Endodermal cell (in vitro differentiated cells): ENCODE data around the gene PTGR3. TPM values are rescaled to one million over a fixed set of nuclear protein-coding genes. Genes with fewer than 3 reads are reported as not detected.

Experiments used
- DNase-seq: peaks from one replicate; pipeline ENCODE4 v3.0.0-alpha.2; 2017
- H3K27ac ChIP-seq: 2 replicates; pipeline ENCODE4 v1.5.1; 2013; ENCODE audit warnings: mild to moderate bottlenecking, low read depth, low read length, moderate library complexity
- H3K27me3 ChIP-seq: 2 replicates; pipeline ENCODE4 v1.6.1; 2013; ENCODE audit warnings: mild to moderate bottlenecking, low read length, moderate library complexity; ENCODE audit not compliant: insufficient read depth, control insufficient read depth, poor library complexity, severe bottlenecking
- H3K36me3 ChIP-seq: 2 replicates; pipeline ENCODE4 v1.7.0; 2013; ENCODE audit warnings: mild to moderate bottlenecking, low read length, moderate library complexity; ENCODE audit not compliant: control insufficient read depth, insufficient read depth
- H3K4me1 ChIP-seq: one replicate; pipeline ENCODE4 v1.7.0; 2013; ENCODE audit warnings: low read length; ENCODE audit not compliant: control insufficient read depth, insufficient read depth
- H3K4me3 ChIP-seq: 2 replicates; pipeline ENCODE4 v1.5.1; 2013; ENCODE audit warnings: mild to moderate bottlenecking, low read length, moderate library complexity
- H3K9ac ChIP-seq: 2 replicates; pipeline ENCODE4 v1.6.1; 2013; ENCODE audit warnings: mild to moderate bottlenecking, low read length, moderate library complexity; ENCODE audit not compliant: poor library complexity, severe bottlenecking; ENCODE audit errors: extremely low read depth
- H3K9me3 ChIP-seq: 2 replicates; pipeline ENCODE4 v1.6.1; 2013; ENCODE audit warnings: mild to moderate bottlenecking, low read length, moderate library complexity; ENCODE audit not compliant: control insufficient read depth
- H3K27ac Mint-ChIP-seq: 2 replicates; pipeline ENCODE4 v1.8.0; 2020; ENCODE audit warnings: mixed read lengths
- H3K27me3 Mint-ChIP-seq: 2 replicates; pipeline ENCODE4 v1.8.0; 2021; ENCODE audit warnings: mild to moderate bottlenecking, mixed read lengths; ENCODE audit not compliant: insufficient read depth
- H3K36me3 Mint-ChIP-seq: 2 replicates; pipeline ENCODE4 v1.8.0; 2020; ENCODE audit warnings: low read depth, mixed read lengths
- H3K4me1 Mint-ChIP-seq: 2 replicates; pipeline ENCODE4 v1.8.0; 2020; ENCODE audit warnings: mixed read lengths
- H3K4me3 Mint-ChIP-seq: 2 replicates; pipeline ENCODE4 v1.8.0; 2020; ENCODE audit warnings: mild to moderate bottlenecking, moderate library complexity, mixed read lengths
- H3K9me3 Mint-ChIP-seq: 2 replicates; pipeline ENCODE4 v1.8.0; 2020; ENCODE audit warnings: mild to moderate bottlenecking, mixed read lengths
- CTCF ChIP-seq: fragments of 200-600 bp; sonication (generic); conservative IDR thresholded peaks from 2 replicates; pipeline ENCODE4 v1.5.0; 2021; ENCODE audit warnings: antibody characterized with exemption, mild to moderate bottlenecking
- WGBS, 2 experiments: methylation state at CpG; one replicate each; pipeline versions ENCODE4 v1.1.5 to v1.1.7; 2013; ENCODE audit warnings: missing lambda C conversion rate in 2 of 2, mixed read lengths in 1 of 2; ENCODE audit not compliant: insufficient coverage in 1 of 2, insufficient read length in 1 of 2; 5-methylcytosine and 5-hydroxymethylcytosine counted together
- total RNA-seq, 2 donors: library from RNA; stranded (reverse); fragmentation: NEBNext Ultra II Directional in 1 of 2; extraction: Animal tissue kit (Norgen Biotek cat#: 25700) in 1 of 2; gene quantifications; 2 replicates in 1 of 2; 3 replicates in 1 of 2; pipeline ENCODE4 v1.2.1, GENCODE V29; 2021

The PTGR3 gene
- total RNA-seq, 2 donors from 2014 or later = 12.2 to 13.3 TPM

GRCh38 chr18:75176849-75177248 is 32.1 kb downstream of the PTGR3 start:
- H3K4me1 Mint-ChIP-seq = peaks cover 9% of the 10 kb centered on the region
- Histone ChIP-seq H3K27ac (no peak overlapping the region), H3K9me3 (no peaks in the 10 kb centered on the region), H3K27me3 (no peaks in the 10 kb centered on the region), H3K4me3 (no peak overlapping the region), H3K9ac (no peak overlapping the region), H3K36me3 (no peaks in the 10 kb centered on the region), H3K4me1 (no peaks in the 10 kb centered on the region)
- 89 to 94% methylated on average over 7 to 8 of the region's 8 CpGs for WGBS, 2 experiments
- TF ChIP-seq CTCF = no peak
- H3K4me3 Mint-ChIP-seq = no peak overlapping the region
- H3K27ac Mint-ChIP-seq = no peak overlapping the region
- no peaks in the 10 kb centered on the region for H3K9me3 Mint-ChIP-seq
- DNase-seq = peak; percentile 22
- peaks cover 4% of the 10 kb centered on the region for H3K27me3 Mint-ChIP-seq
- no peaks in the 10 kb centered on the region for H3K36me3 Mint-ChIP-seq

- Histone ChIP-seq H3K27ac (no peak overlapping the region), H3K27me3 (no peaks in the 10 kb centered on the region), H3K4me3 (no peak overlapping the region), H3K4me1 (no peaks in the 10 kb centered on the region), H3K9ac (no peak overlapping the region), H3K9me3 (no peaks in the 10 kb centered on the region), H3K36me3 (no peaks in the 10 kb centered on the region)
- Mint-ChIP-seq H3K36me3 (no peaks in the 10 kb centered on the region), H3K4me1 (peaks cover 9% of the 10 kb centered on the region), H3K9me3 (no peaks in the 10 kb centered on the region), H3K27me3 (peaks cover 4% of the 10 kb centered on the region), H3K4me3 (no peak overlapping the region), H3K27ac (no peak overlapping the region)
- peak; percentile 32 for DNase-seq
- 93 to 100% methylated on average over 3 to 4 of the region's 4 CpGs for WGBS, 2 experiments
- TF ChIP-seq CTCF = no peak
These were observed 35.2 kb downstream of the PTGR3 start for GRCh38 chr18:75173738-75174137.

- H3K36me3 Mint-ChIP-seq = no peaks in the 10 kb centered on the region
- H3K9ac ChIP-seq = no peak overlapping the region
- H3K9me3 Mint-ChIP-seq = no peaks in the 10 kb centered on the region
- no peaks in the 10 kb centered on the region for H3K27me3 ChIP-seq
- H3K4me1 Mint-ChIP-seq = peaks cover 9% of the 10 kb centered on the region
- peak; percentile 42 for TF ChIP-seq CTCF
- 50 to 73% methylated on average over 2 to 5 of the region's 5 CpGs for WGBS, 2 experiments
- no peaks in the 10 kb centered on the region for H3K9me3 ChIP-seq
- H3K27ac Mint-ChIP-seq = no peak overlapping the region
- no peak overlapping the region for H3K4me3 ChIP-seq
- no peaks in the 10 kb centered on the region for H3K4me1 ChIP-seq
- H3K27ac ChIP-seq = no peak overlapping the region
- H3K27me3 Mint-ChIP-seq = peaks cover 4% of the 10 kb centered on the region
- H3K36me3 ChIP-seq = no peaks in the 10 kb centered on the region
- DNase-seq = peak; percentile 45
- H3K4me3 Mint-ChIP-seq = no peak overlapping the region
These were observed 35.9 kb downstream of the PTGR3 start for GRCh38 chr18:75173125-75173432.
